Panc1 (cell line): Measurements from ENCODE around the gene PRR5L. TPM values are rescaled to one million over a fixed set of nuclear protein-coding genes. Genes with fewer than 3 reads are reported as not detected.

Experiments
- ATAC-seq: fragments of 200-7000 bp; cut with Tn5 transposase; 2 replicates; pipeline ENCODE4 v1.9.1; 2020; ENCODE audit warnings: mild to moderate bottlenecking, moderate library complexity
- BruUV-seq: library from RNA; stranded (reverse); fragments of 400-500 nt; replicated peaks from 2 replicates; lab custom pipeline; 2021; lab: Mats Ljungman, UMichigan
- CTCF ChIA-PET: fragments of 300-600 bp; sonication (Branson Sonifier 250); formaldehyde crosslinking; loops from one replicate; lab custom pipeline; 2022; ENCODE audit warnings: antibody characterized with exemption; lab: Charles Lee
- POLR2A ChIA-PET: fragments of 300-600 bp; sonication (Branson Sonifier 250); formaldehyde crosslinking; loops from one replicate; lab custom pipeline; 2022; ENCODE audit warnings: antibody characterized with exemption; lab: Charles Lee
- DNase-seq: peaks from one replicate; pipeline ENCODE4 v3.0.0-alpha.2; 2010; ENCODE audit warnings: low read depth, low spot score
- H3K27ac ChIP-seq: 2 replicates; pipeline ENCODE4 v1.5.1; 2011; ENCODE audit warnings: mild to moderate bottlenecking, low read length, inconsistent platforms
- H3K27me3 ChIP-seq: fragments of 200-500 bp; sonication (Bioruptor generic); 2 replicates; pipeline ENCODE4 v1.6.0; 2014; ENCODE audit warnings: low read length, inconsistent platforms; ENCODE audit not compliant: control insufficient read depth, insufficient read depth
- H3K36me3 ChIP-seq: fragments of 200-500 bp; sonication (Bioruptor generic); 2 replicates; pipeline ENCODE4 v1.5.1; 2014; ENCODE audit warnings: inconsistent platforms, mild to moderate bottlenecking, low read length, moderate library complexity; ENCODE audit not compliant: control insufficient read depth, insufficient read depth
- H3K4me1 ChIP-seq: 2 replicates; pipeline ENCODE4 v1.5.1; 2011; ENCODE audit warnings: inconsistent platforms, mild to moderate bottlenecking, low read length, moderate library complexity; ENCODE audit not compliant: control insufficient read depth, insufficient read depth
- H3K4me3 ChIP-seq, 2 experiments: 2 replicates each; pipeline ENCODE4 v1.5.1; 2011 to 2012; ENCODE audit warnings: low read depth in 2 of 2, low read length in 2 of 2, mild to moderate bottlenecking in 2 of 2, inconsistent platforms in 1 of 2, moderate library complexity in 1 of 2
- H3K9me3 ChIP-seq: fragments of 200-500 bp; sonication (Bioruptor generic); 2 replicates; pipeline ENCODE4 v1.5.1; 2014; ENCODE audit warnings: low read depth, mild to moderate bottlenecking, inconsistent platforms, low read length, moderate library complexity; ENCODE audit not compliant: control insufficient read depth, insufficient read depth
- CTCF ChIP-seq: fragments of 450-650 bp; IDR thresholded peaks from 2 replicates; pipeline ENCODE4 v1.5.1; 2017; ENCODE audit warnings: mild to moderate bottlenecking
- POLR2AphosphoS5 ChIP-seq: IDR thresholded peaks from 2 replicates; pipeline ENCODE4 v1.6.1; 2012; ENCODE audit warnings: mild to moderate bottlenecking, low read depth, low read length, moderate library complexity
- REST ChIP-seq, 2 experiments: IDR thresholded peaks; 2 replicates each; pipeline ENCODE4 v1.6.1; 2011 to 2012; ENCODE audit warnings: low read depth in 2 of 2, control low read depth in 1 of 2, low read length in 1 of 2, mild to moderate bottlenecking in 1 of 2, moderate library complexity in 1 of 2; ENCODE audit not compliant: insufficient read depth in 1 of 2
- SIN3A ChIP-seq: IDR thresholded peaks from 2 replicates; pipeline ENCODE4 v1.6.1; 2012; ENCODE audit warnings: low read depth, mild to moderate bottlenecking, low read length, moderate library complexity, borderline replicate concordance; ENCODE audit not compliant: insufficient read depth
- TCF7L2 ChIP-seq: IDR thresholded peaks from 2 replicates; pipeline ENCODE4 v1.6.1; 2011; ENCODE audit warnings: mild to moderate bottlenecking, low read depth, low read length, inconsistent platforms
- in situ Hi-C: cut with HindIII; loops from 2 replicates; pipeline ENCODE4 v1.10.0; 2016; ENCODE audit warnings: low sequenced_read_pairs, low pct_unique_long_range_greater_than_20kb
- intact Hi-C: fragments of 100-400 bp; cut with micrococcal nuclease; formaldehyde crosslinking; loops from one replicate; pipeline ENCODE4 v1.10.0; 2022; ENCODE audit not compliant: unreplicated experiment
- total RNA-seq: library from RNA; stranded (reverse); gene quantifications from one replicate; pipeline ENCODE4 v1.2.1, GENCODE V29; 2021; ENCODE audit not compliant: unreplicated experiment

Gene PRR5L
- total RNA-seq, 1 experiment from 2014 or later = 0.36 TPM

GRCh38 chr11:36374726-36375125 lies 78.6 kb downstream of the PRR5L start:
- no peak overlapping the region for H3K4me3 ChIP-seq
- H3K27me3 ChIP-seq = peaks cover 38% of the 10 kb centered on the region
- TF ChIP-seq TCF7L2 (no peak), REST (IDR thresholded peaks at IDR 0.05; ENCODE audit: insufficient read depth in 1 of 2, low read depth in 2 of 2, low read length in 1 of 2) (no peak), POLR2AphosphoS5 (no peak), SIN3A (no peak), CTCF (no peak)
- peaks cover 6% of the 10 kb centered on the region; the same call in 1 of the 2 replicates for H3K4me1 ChIP-seq
- H3K36me3 ChIP-seq = no peaks in the 10 kb centered on the region
- no peak for DNase-seq
- BruUV-seq = no TSS peak
- in situ Hi-C loops = no loop called here
- intact Hi-C loops = no loop called here
- H3K9me3 ChIP-seq = no peaks in the 10 kb centered on the region
- no peak for ATAC-seq
- ChIA-PET CTCF (no interaction called here), POLR2A (no interaction called here)
- no peak overlapping the region for H3K27ac ChIP-seq

GRCh38 chr11:36375353-36376008 lies 79.4 kb downstream of the PRR5L start:
- Histone ChIP-seq H3K36me3 (no peaks in the 10 kb centered on the region), H3K27me3 (peaks cover 38% of the 10 kb centered on the region), H3K27ac (no peak overlapping the region), H3K4me1 (peaks cover 6% of the 10 kb centered on the region; the same call in 1 of the 2 replicates), H3K4me3 (no peak overlapping the region; a peak in 1 of 4 replicates), H3K9me3 (no peaks in the 10 kb centered on the region)
- ATAC-seq (no peak), DNase-seq (no peak)
- TF ChIP-seq SIN3A (no peak), POLR2AphosphoS5 (no peak), TCF7L2 (no peak), CTCF (no peak), REST (IDR thresholded peaks at IDR 0.05; ENCODE audit: insufficient read depth in 1 of 2, low read depth in 2 of 2, low read length in 1 of 2) (no peak)
- in situ Hi-C loops (no loop called here), intact Hi-C loops (no loop called here)
- no TSS peak for BruUV-seq
- CTCF ChIA-PET = interaction anchor here (0.7 kb wide), 1 partner anchor 13 kb away, joined by 3 read pairs; no protein-coding TSS in a partner anchor
- POLR2A ChIA-PET = interaction anchor here (0.7 kb wide), 1 partner anchor 28 kb away, joined by 4 read pairs; no protein-coding TSS in a partner anchor
